ENCODE data around the gene MACF1. TPM values are rescaled to one million over a fixed set of nuclear protein-coding genes. Genes with fewer than 3 reads are reported as not detected.
A peak's percentile ranks its signal among the peaks of the same experiment; 100 is the strongest.
"Not testable (repeated sequence)": the region's sequence is repeated elsewhere in the genome, so short reads cannot be mapped to it uniquely, and the experiment has no call there.

MACF1 gene
- total and polyA plus RNA-seq, 8 donors, result 49.8 to 161 (median 89.1) TPM

DNA sequence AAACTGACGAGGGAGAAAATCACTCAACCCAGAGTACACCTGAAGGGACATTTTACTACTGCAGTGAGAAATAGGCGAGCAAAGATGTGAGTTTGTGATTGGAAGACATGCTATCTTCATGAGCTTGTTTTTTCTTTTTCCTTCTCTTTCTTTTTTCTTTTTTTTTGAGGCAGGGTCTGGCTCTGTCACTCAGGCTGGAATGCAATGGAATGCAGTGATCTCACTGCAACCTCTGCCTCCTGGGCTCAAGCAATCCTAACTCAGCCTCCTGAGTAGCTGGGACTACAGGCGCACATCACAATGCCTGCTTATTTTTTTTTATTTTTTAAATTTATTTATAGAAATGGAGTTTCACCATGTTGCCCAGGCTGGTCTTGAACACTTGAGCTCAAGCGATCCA is 312.3 kb downstream of the MACF1 start:
- FAIRE-seq; H3K27ac ChIP-seq; H3K36me3 ChIP-seq; H3K9me3 ChIP-seq; ATAC-seq; H3K4me3 ChIP-seq; H3K4me1 ChIP-seq; H3K27me3 ChIP-seq; DNase-seq; intact Hi-C loops (cut with DNase I): not testable (repeated sequence)
- 94 to 95% methylated on average over 3 to 4 of the region's 4 CpGs for WGBS, 2 donors

DNA sequence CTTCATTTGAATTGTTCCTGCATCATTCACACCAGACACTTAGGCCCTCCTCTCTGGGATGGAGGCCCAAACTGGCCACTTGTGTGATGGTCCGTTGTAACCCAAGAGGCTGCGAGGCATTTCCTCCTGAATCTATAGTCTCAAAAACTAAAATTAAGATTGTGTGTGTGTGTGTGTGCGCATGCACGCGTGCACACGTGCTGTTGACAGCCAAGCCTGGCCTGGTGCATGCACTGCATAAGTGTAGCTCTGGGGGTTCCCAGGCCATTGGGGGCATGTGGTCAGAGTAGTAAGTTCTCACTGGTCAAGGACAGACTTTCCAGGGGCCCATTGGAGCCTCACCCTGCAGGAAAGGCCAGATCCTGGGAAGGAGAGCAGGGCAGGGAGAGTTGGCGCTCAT is 313.4 kb downstream of the MACF1 start:
- H3K27ac ChIP-seq; DNase-seq; H3K36me3 ChIP-seq; ATAC-seq; intact Hi-C loops (cut with DNase I); H3K27me3 ChIP-seq; H3K4me1 ChIP-seq; H3K9me3 ChIP-seq; FAIRE-seq; H3K4me3 ChIP-seq: not testable (repeated sequence)
- WGBS, 2 donors, result 93 to 98% methylated on average over 6 of the region's 7 CpGs

DNA sequence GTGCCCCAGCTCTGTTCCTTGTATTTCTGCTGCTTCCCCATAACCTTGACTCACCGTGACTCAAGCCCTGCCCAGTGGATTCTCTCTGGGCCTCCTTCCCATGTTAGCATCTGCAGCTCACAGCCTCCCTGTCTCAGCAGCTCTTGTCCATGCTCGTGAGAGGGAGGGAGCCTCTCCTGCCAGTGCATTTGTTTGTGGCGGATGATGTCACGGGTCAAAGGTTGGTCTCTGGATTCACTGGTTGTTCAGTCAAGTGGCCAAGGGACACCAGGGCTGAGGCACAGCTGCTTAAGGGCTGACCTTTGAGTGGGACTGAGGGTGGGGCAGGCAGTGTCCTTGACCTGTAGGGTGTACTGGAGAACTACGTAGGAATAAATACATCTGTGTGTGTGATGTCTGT is 314.9 kb downstream of the MACF1 start:
- 21 to 26% methylated on average over 2 to 3 of the region's 5 CpGs for WGBS, 2 donors

DNA sequence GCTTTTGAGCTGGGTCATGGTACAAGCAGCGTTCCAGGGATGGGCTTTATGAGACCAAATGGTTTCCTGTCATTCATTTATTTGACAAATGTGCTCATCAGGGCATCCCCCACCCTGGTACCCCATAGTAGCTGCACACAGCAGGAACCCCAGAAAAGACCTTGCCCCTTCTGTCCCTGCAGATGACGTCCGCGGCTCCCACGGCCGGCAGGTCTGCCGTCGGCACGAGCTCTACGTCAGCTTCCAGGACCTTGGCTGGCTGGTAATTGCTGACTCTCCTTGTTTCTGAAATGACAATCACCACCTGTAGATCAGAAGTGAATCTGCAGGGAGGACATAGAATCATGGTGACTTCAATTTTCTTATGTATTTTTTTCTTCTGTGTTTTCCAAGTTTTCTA is 317.7 kb downstream of the MACF1 start:
- DNase-seq; ATAC-seq; H3K27me3 ChIP-seq; H3K4me3 ChIP-seq; H3K9me3 ChIP-seq; FAIRE-seq; H3K36me3 ChIP-seq; intact Hi-C loops (cut with DNase I); H3K4me1 ChIP-seq; H3K27ac ChIP-seq: not testable (repeated sequence)
- WGBS, 2 donors, result 71 to 76% methylated on average over 10 of the region's 10 CpGs

More for the DNA sequence above, 314.9 kb downstream of the MACF1 start:
- H3K36me3 ChIP-seq; H3K27me3 ChIP-seq; DNase-seq; FAIRE-seq; intact Hi-C loops (cut with DNase I); H3K27ac ChIP-seq; H3K4me3 ChIP-seq; H3K4me1 ChIP-seq; H3K9me3 ChIP-seq: not testable (repeated sequence)
- peak; percentile 30 to 65 (median 53) for ATAC-seq

DNA sequence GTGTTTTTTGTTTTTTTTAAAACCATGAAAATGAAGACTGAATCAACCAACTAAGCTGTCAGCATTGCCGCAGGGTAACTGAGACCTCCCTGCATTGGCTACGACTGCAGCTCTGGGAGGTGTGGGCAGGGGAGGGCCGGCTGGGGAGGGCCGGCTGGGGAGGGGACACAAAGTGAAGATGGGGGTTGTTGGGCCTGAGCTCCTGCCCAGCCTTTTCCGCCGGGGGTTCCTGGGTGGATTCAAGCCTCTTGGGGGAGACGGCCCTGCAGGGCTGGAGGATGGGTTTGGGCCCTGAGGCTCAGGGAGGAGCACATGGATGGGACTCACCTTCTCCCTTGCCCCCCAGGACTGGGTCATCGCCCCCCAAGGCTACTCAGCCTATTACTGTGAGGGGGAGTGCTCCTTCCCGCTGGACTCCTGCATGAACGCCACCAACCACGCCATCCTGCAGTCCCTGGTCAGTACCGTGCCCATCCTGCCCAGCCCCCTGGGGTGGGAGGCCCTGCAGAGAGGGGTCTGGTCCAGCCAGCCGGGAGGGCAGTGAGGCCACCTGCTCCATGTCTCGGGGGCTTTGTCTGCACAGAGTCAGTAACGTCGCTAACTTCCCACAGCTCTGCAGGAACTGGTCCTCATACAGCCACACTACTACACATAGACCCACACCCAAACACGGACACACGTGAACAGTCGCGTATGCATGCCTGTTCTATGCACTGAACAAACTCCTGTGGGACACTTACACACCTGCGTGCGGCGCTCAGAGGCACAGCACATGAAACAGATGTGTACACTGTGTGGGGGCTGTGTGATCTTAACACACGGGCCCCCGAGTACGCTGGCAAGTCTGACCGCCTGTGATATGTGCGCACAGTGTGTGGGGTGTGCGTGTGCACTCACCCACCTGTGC is 318.4 kb downstream of the MACF1 start:
- intact Hi-C loops (cut with DNase I), result no loop called here
- peaks cover 5 to 15% (median 11%) of the 10 kb centered on the region in 3 donors for H3K36me3 ChIP-seq
- no peaks in the 10 kb centered on the region for H3K27me3 ChIP-seq
- H3K4me3 ChIP-seq, result no peak overlapping the region
- WGBS, 2 donors, result 87 to 88% methylated on average over 26 to 29 of the region's 29 CpGs
- H3K27ac ChIP-seq, result no peak overlapping the region
- H3K9me3 ChIP-seq, result no peaks in the 10 kb centered on the region
- TF ChIP-seq, protein P1, sequence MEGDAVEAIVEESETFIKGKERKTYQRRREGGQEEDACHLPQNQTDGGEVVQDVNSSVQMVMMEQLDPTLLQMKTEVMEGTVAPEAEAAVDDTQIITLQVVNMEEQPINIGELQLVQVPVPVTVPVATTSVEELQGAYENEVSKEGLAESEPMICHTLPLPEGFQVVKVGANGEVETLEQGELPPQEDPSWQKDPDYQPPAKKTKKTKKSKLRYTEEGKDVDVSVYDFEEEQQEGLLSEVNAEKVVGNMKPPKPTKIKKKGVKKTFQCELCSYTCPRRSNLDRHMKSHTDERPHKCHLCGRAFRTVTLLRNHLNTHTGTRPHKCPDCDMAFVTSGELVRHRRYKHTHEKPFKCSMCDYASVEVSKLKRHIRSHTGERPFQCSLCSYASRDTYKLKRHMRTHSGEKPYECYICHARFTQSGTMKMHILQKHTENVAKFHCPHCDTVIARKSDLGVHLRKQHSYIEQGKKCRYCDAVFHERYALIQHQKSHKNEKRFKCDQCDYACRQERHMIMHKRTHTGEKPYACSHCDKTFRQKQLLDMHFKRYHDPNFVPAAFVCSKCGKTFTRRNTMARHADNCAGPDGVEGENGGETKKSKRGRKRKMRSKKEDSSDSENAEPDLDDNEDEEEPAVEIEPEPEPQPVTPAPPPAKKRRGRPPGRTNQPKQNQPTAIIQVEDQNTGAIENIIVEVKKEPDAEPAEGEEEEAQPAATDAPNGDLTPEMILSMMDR (IDR thresholded peaks at IDR 0.05), result no peak
- DNase-seq, result peak in 1 of 6 donors; percentile 75
- no peak for FAIRE-seq
- no peak for ATAC-seq
- no peaks in the 10 kb centered on the region for H3K4me1 ChIP-seq

DNA sequence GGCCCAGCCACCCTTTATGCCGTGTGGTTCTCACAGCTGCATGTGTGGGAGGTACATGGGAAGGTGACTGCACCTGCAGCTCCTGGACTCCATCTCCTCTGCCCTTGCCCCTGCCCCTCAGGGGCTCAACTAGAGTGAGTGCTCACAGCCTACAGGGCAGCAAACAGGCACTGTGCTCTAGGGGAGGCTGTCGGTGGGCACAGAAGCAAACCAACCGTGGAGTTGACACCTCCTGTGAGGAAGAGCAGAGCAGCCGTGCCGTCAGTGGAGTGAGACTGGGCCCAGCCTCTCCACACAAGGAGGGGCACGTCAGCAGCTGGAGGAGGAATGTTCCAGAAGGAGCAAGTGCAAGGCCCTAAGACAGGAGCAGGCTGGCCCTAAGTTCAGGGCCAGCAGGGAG is 319.7 kb downstream of the MACF1 start:
- Histone ChIP-seq H3K36me3 (peaks cover 5 to 26% (median 17%) of the 10 kb centered on the region in 3 donors), H3K27me3 (no peaks in the 10 kb centered on the region), H3K4me3 (no peak overlapping the region), H3K4me1 (no peaks in the 10 kb centered on the region), H3K27ac (no peak overlapping the region), H3K9me3 (no peaks in the 10 kb centered on the region)
- DNase-seq (no peak), FAIRE-seq (no peak), ATAC-seq (no peak)
- intact Hi-C loops (cut with DNase I), result no loop called here
- 79 to 84% methylated on average over 6 of the region's 6 CpGs for WGBS, 2 donors
- TF ChIP-seq, protein P1 (IDR thresholded peaks at IDR 0.05), result no peak

Measured in pancreas (tissue), 10 donors.